Vagina (tissue), 2 donors: ENCODE measurements around the gene C1QA. TPM values are rescaled to one million over a fixed set of nuclear protein-coding genes. Genes with fewer than 3 reads are reported as not detected.

ENCODE experiments used
- DNase-seq, 2 donors: peaks; one replicate each; pipeline ENCODE4 v3.0.0-alpha.2; 2017; ENCODE audit errors: extremely low spot score in 2 of 2
- H3K27ac ChIP-seq: fragments of 200-600 bp; sonication (generic); one replicate; pipeline ENCODE4 v1.5.1; 2019
- H3K27me3 ChIP-seq: fragments of 200-600 bp; sonication (generic); one replicate; pipeline ENCODE4 v1.5.1; 2019
- H3K36me3 ChIP-seq, 2 donors: fragments of 200-600 bp; sonication (generic); one replicate each; pipeline ENCODE4 v1.5.1; 2017 to 2019
- H3K4me1 ChIP-seq: fragments of 200-600 bp; sonication (generic); one replicate; pipeline ENCODE4 v1.5.1; 2019
- H3K4me3 ChIP-seq, 2 donors: fragments of 200-600 bp; sonication (generic); 1 replicate in 1 of 2; 2 replicates in 1 of 2; pipeline ENCODE4 v1.5.1; 2016 to 2019
- H3K9me3 ChIP-seq: fragments of 200-600 bp; sonication (generic); one replicate; pipeline ENCODE4 v1.5.1; 2019
- CTCF ChIP-seq, 3 experiments: fragments of 450-650 bp in 2 of 3; fragments of 200-600 bp in 1 of 3; sonication (generic) in 1 of 3; IDR thresholded peaks; one replicate each; pipeline ENCODE4 v1.5.1; 2017 to 2019; ENCODE audit warnings: antibody characterized with exemption in 3 of 3, mild to moderate bottlenecking in 2 of 3, moderate library complexity in 2 of 3
- POLR2A ChIP-seq, 2 donors: fragments of 450-650 bp; IDR thresholded peaks; one replicate each; pipeline ENCODE4 v1.6.1; 2017; ENCODE audit warnings: antibody characterized with exemption in 2 of 2, mild to moderate bottlenecking in 2 of 2, moderate library complexity in 2 of 2
- POLR2AphosphoS5 ChIP-seq, 2 donors: sonication (generic); formaldehyde crosslinking; IDR thresholded peaks; one replicate each; pipeline ENCODE4 v1.9.0; 2017; ENCODE audit warnings: antibody characterized with exemption in 2 of 2, mild to moderate bottlenecking in 2 of 2, low read depth in 1 of 2; ENCODE audit not compliant: insufficient read depth in 1 of 2
- intact Hi-C: fragments of 100-400 bp; cut with DNase I; formaldehyde crosslinking; loops from one replicate; pipeline ENCODE4 v1.15.1; 2023
- total RNA-seq: library from RNA; depleted of rRNA; stranded (reverse); fragments of >200 nt; gene quantifications from one replicate; pipeline ENCODE4 v1.2.3, GENCODE V29; 2016

The C1QA gene
- total RNA-seq, 1 donor from 2014 or later = 95.8 TPM

GRCh38 chr1:22625262-22625925 is 11.0 kb upstream of the C1QA start:
- no peak overlapping the region for H3K4me3 ChIP-seq
- no peaks in the 10 kb centered on the region for H3K36me3 ChIP-seq
- H3K27me3 ChIP-seq = no peaks in the 10 kb centered on the region
- intact Hi-C loops = no loop called here
- H3K9me3 ChIP-seq = no peaks in the 10 kb centered on the region
- TF ChIP-seq POLR2A (IDR thresholded peaks at IDR 0.05) (no peak), POLR2AphosphoS5 (IDR thresholded peaks at IDR 0.05; ENCODE audit: insufficient read depth in 1 of 2, low read depth in 1 of 2) (no peak), CTCF (IDR thresholded peaks at IDR 0.05) (no peak)
- H3K27ac ChIP-seq = no peak overlapping the region
- no peak for DNase-seq
- no peaks in the 10 kb centered on the region for H3K4me1 ChIP-seq

GRCh38 chr1:22626237-22627157 is 9.9 kb upstream of the C1QA start:
- no peak for DNase-seq
- H3K9me3 ChIP-seq = no peaks in the 10 kb centered on the region
- H3K36me3 ChIP-seq = no peaks in the 10 kb centered on the region
- H3K27me3 ChIP-seq = no peaks in the 10 kb centered on the region
- no peaks in the 10 kb centered on the region for H3K4me1 ChIP-seq
- H3K4me3 ChIP-seq = no peak overlapping the region
- intact Hi-C loops = no loop called here
- H3K27ac ChIP-seq = no peak overlapping the region
- TF ChIP-seq POLR2AphosphoS5 (IDR thresholded peaks at IDR 0.05; ENCODE audit: insufficient read depth in 1 of 2, low read depth in 1 of 2) (no peak), POLR2A (IDR thresholded peaks at IDR 0.05) (no peak), CTCF (IDR thresholded peaks at IDR 0.05) (no peak)

GRCh38 chr1:22627331-22627730 is 9.1 kb upstream of the C1QA start:
- H3K4me1 ChIP-seq = no peaks in the 10 kb centered on the region
- DNase-seq = no peak

GRCh38 chr1:22628698-22629444 is 7.6 kb upstream of the C1QA start:
- Histone ChIP-seq H3K4me3 (no peak overlapping the region), H3K27me3 (no peaks in the 10 kb centered on the region), H3K9me3 (no peaks in the 10 kb centered on the region), H3K27ac (no peak overlapping the region), H3K4me1 (no peaks in the 10 kb centered on the region), H3K36me3 (no peaks in the 10 kb centered on the region)
- intact Hi-C loops = no loop called here
- no peak for DNase-seq
- no peak for TF ChIP-seq CTCF (IDR thresholded peaks at IDR 0.05)

More at GRCh38 chr1:22627331-22627730, 9.1 kb upstream of the C1QA start:
- intact Hi-C loops = no loop called here
- Histone ChIP-seq H3K27ac (no peak overlapping the region), H3K36me3 (no peaks in the 10 kb centered on the region), H3K27me3 (no peaks in the 10 kb centered on the region), H3K9me3 (no peaks in the 10 kb centered on the region), H3K4me3 (no peak overlapping the region)
- TF ChIP-seq POLR2A (IDR thresholded peaks at IDR 0.05) = no peak
- TF ChIP-seq POLR2AphosphoS5 (IDR thresholded peaks at IDR 0.05; ENCODE audit: insufficient read depth in 1 of 2, low read depth in 1 of 2) = no peak
- no peak for TF ChIP-seq CTCF (IDR thresholded peaks at IDR 0.05)
